Measurements from ENCODE around the gene PUS3. TPM values are rescaled to one million over a fixed set of nuclear protein-coding genes. Genes with fewer than 3 reads are reported as not detected.

Gene PUS3
- total RNA-seq, 1 donor: 10.4 TPM

DNA sequence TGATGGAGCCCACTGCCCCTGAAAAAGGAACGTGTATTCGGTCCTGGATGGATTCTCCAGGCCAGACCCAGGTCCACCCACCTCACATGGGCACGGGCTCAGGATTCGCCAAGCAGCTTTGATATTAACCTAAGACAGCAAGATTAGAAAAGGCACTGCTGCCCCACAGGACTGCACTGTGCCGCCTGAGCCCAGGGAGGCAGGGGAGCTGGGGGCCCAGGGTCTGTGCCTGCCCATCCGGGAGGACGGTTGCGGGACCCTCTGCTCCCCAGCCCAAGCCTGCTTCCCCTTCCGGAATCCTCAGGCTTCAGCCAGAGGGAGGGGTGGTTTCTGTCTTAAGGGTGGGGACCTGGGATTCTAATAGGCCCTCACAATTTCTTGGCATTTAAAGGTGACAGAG is 29.3 kb upstream of the PUS3 start:
- DNase-seq (ENCODE audit: low read depth): no peak
- TF ChIP-seq, protein P1, sequence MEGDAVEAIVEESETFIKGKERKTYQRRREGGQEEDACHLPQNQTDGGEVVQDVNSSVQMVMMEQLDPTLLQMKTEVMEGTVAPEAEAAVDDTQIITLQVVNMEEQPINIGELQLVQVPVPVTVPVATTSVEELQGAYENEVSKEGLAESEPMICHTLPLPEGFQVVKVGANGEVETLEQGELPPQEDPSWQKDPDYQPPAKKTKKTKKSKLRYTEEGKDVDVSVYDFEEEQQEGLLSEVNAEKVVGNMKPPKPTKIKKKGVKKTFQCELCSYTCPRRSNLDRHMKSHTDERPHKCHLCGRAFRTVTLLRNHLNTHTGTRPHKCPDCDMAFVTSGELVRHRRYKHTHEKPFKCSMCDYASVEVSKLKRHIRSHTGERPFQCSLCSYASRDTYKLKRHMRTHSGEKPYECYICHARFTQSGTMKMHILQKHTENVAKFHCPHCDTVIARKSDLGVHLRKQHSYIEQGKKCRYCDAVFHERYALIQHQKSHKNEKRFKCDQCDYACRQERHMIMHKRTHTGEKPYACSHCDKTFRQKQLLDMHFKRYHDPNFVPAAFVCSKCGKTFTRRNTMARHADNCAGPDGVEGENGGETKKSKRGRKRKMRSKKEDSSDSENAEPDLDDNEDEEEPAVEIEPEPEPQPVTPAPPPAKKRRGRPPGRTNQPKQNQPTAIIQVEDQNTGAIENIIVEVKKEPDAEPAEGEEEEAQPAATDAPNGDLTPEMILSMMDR (IDR thresholded peaks at IDR 0.05; ENCODE audit: insufficient read depth, low read depth, low read length): no peak
- H3K4me3 ChIP-seq (ENCODE audit: low read depth, low read length): no peak overlapping the region

DNA sequence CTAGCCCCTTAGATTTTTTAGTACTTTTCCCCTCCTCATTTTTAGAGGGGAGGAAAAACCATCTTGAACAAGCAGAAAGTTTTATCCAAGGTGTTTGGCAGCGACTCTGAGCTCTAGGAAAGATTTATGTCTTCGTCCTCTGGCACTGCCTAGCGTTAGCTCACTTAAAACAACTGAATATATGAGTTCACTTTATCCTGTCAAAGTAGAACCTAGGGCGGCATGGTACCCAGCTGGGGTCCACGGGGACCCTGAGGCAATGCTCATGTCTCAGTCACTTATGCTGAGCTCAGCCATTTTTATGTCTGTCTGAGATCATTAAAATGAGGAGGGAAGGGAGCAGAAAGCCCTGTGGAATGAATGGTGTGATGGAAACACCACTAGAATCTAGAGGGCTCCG is 28.7 kb upstream of the PUS3 start:
- no peak for DNase-seq (ENCODE audit: low read depth)
- no peak overlapping the region for H3K4me3 ChIP-seq (ENCODE audit: low read depth, low read length)
- TF ChIP-seq, protein P1 (IDR thresholded peaks at IDR 0.05; ENCODE audit: insufficient read depth, low read depth, low read length): no peak

DNA sequence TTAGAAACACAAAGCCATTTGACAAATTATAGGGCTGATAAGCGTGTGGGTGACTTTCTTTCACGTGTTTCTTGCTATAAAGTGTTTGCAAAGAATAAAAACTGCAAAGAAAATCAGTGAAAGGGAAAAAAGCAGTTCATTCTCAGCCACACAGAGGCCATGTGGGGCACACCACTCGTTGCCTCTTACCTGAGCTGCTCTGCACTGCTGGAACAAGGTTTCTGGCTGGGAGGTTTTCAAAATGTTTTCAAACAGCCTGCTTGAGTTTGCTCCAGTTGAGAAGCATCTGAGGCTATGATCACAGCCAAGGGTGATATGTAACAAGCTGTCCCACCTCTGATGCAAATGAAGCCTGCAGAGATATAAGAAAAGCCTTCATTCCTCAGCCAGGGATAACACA is 28.1 kb upstream of the PUS3 start:
- H3K4me3 ChIP-seq (ENCODE audit: low read depth, low read length): no peak overlapping the region
- DNase-seq (ENCODE audit: low read depth): no peak
- TF ChIP-seq, protein P1 (IDR thresholded peaks at IDR 0.05; ENCODE audit: insufficient read depth, low read depth, low read length): no peak

DNA sequence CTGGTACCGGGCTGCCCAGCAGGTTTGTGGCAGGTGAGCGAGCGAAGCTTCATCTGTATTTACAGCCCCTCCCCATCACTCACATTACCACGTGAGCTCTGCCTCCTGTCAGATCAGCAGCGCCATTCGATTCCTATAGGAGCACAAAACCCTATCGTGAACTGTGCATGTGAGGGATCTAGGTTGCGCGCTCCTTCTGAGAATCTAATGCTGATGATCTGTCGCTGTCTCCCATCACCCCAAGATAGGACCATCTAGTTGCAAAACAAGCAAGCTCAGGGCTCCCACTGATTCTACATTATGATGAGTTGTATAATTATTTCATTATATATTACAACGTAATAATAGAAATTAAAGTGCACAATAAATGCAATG is 27.1 kb upstream of the PUS3 start:
- TF ChIP-seq, protein P1 (IDR thresholded peaks at IDR 0.05; ENCODE audit: insufficient read depth, low read depth, low read length): no peak
- no peak for DNase-seq (ENCODE audit: low read depth)
- H3K4me3 ChIP-seq (ENCODE audit: low read depth, low read length): no peak overlapping the region

DNA sequence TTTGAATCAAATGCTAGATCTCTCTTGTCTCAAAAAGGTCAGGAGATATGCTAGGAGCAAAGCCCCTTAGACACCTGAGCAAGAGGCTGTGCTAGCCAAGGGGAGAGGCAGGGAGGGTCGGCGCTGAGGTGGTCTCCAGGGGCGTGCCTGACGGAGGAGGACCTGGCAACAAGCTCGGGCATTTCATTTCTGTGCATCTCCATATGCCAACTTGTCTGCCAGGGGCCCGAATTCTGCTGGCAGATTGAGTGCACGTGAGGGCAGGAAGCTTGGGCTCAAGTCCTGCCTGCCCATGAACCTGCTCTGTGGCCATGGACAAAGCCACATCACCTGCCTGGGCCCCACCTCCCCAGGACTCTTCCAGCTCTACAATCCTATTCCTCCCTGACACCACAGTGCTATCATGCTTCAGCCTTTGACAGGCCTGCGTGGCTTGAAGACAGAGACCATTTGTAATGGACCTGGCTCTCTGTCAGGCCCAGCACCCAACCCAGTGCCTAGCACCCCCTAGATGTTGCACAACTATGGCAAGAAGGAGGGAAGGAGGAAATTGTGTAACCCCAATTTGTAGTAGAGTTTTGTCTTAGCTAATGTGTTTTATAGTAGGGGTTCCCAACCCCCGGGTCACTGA is 26.6 kb upstream of the PUS3 start:
- no peak for DNase-seq (ENCODE audit: low read depth)
- TF ChIP-seq, protein P1 (IDR thresholded peaks at IDR 0.05; ENCODE audit: insufficient read depth, low read depth, low read length): no peak
- H3K4me3 ChIP-seq (ENCODE audit: low read depth, low read length): no peak overlapping the region

DNA sequence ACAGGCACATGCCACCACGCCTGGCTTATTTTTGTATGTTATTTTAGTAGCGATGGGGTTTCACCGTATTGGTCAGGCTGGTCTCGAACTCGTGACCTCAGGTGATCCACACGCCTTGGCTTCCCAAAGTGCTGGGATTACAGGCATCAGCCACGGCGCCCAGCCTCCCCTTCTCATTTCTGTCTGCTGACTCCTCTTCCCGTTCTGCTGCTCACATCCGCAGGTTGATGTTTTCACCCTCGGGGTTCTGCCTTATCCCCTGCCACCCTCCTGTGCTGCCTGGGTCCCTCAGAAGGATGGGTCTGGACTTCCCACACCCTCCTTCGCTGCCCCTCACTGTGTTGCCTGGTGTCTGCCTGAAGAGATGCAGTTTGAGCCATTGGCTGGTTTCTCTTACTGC is 23.7 kb upstream of the PUS3 start:
- TF ChIP-seq, protein P1 (IDR thresholded peaks at IDR 0.05; ENCODE audit: insufficient read depth, low read depth, low read length): no peak
- H3K4me3 ChIP-seq (ENCODE audit: low read depth, low read length): no peak overlapping the region

DNA sequence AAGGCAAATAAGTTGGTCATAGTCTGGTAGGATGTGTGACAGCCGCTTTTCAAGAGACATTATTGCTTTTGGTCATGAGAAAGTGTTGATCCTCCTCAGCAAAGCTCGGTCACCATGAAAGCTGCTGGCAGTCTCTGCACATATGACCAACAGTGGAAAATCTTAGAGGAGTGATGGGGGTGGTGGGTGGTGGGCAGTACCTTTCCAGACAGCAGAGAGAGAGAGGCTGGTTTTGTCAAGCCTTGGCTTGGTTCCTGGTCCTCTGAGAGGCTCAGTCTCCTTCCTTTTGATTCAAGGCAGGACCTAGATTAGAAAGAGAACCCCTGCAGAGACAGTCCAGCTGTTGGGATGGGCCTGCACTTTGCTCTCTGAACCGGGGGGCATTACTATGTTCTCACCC is 22.8 kb upstream of the PUS3 start:
- H3K4me3 ChIP-seq (ENCODE audit: low read depth, low read length): no peak overlapping the region
- no peak for DNase-seq (ENCODE audit: low read depth)
- TF ChIP-seq, protein P1 (IDR thresholded peaks at IDR 0.05; ENCODE audit: insufficient read depth, low read depth, low read length): no peak

More for the DNA sequence above, 23.7 kb upstream of the PUS3 start:
- no peak for DNase-seq (ENCODE audit: low read depth)

Data from fibroblast of villous mesenchyme (primary cell).